ENCODE results near the gene RWDD4. TPM values are rescaled to one million over a fixed set of nuclear protein-coding genes. Genes with fewer than 3 reads are reported as not detected.

The RWDD4 gene
- total RNA-seq, 2 donors from 2014 or later: 24.4 to 27.6 TPM

GRCh38 chr4:183601381-183601780, 57.6 kb downstream of the RWDD4 start:
- Histone ChIP-seq H3K4me1 (replicated peaks) (no peaks in the 10 kb centered on the region), H3K36me3 (no peaks in the 10 kb centered on the region), H3K9me3 (no peaks in the 10 kb centered on the region), H3K27me3 (replicated peaks; ENCODE audit: insufficient read depth) (no peaks in the 10 kb centered on the region), H3K4me3 (no peak overlapping the region), H3K27ac (no peak overlapping the region)
- TF ChIP-seq, protein P1, sequence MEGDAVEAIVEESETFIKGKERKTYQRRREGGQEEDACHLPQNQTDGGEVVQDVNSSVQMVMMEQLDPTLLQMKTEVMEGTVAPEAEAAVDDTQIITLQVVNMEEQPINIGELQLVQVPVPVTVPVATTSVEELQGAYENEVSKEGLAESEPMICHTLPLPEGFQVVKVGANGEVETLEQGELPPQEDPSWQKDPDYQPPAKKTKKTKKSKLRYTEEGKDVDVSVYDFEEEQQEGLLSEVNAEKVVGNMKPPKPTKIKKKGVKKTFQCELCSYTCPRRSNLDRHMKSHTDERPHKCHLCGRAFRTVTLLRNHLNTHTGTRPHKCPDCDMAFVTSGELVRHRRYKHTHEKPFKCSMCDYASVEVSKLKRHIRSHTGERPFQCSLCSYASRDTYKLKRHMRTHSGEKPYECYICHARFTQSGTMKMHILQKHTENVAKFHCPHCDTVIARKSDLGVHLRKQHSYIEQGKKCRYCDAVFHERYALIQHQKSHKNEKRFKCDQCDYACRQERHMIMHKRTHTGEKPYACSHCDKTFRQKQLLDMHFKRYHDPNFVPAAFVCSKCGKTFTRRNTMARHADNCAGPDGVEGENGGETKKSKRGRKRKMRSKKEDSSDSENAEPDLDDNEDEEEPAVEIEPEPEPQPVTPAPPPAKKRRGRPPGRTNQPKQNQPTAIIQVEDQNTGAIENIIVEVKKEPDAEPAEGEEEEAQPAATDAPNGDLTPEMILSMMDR (IDR thresholded peaks at IDR 0.05): no peak
- TF ChIP-seq POLR2A (IDR thresholded peaks at IDR 0.05) (no peak), POLR2AphosphoS5 (IDR thresholded peaks at IDR 0.05) (no peak)
- no peak for DNase-seq (ENCODE audit: low spot score)
- 96% methylated on average over 1 of the region's 1 CpG for WGBS
- intact Hi-C loops (cut with DNase I): loop anchor here (10.0 kb wide), 1 partner anchor 127 kb away; no protein-coding TSS in a partner anchor

DNA sequence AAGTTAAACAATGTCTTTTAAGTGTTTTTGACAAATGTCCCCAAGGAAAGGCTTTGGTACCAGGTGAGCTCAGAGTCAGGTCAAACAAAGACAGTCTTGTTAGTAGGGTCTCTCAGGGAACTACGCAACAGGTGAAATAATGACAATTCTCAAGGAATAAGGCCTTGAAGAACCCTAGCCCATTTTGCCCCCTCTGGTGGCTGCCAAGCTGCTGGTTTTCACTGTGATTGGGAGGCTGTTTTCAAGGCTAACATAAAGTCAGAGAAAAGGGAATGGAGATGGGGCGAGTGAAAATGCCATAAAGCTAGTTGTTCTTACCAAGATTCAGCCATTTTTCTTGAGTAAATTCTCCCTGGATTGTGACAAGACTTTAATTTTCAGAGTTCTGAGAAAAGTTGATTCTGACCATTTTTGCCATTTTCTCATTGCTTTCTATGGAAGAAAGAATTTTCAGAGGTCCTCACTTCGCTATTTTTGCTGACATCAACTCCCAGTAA, 58.7 kb downstream of the RWDD4 start:
- Histone ChIP-seq H3K27me3 (replicated peaks; ENCODE audit: insufficient read depth) (no peaks in the 10 kb centered on the region), H3K36me3 (no peaks in the 10 kb centered on the region), H3K4me1 (replicated peaks) (no peaks in the 10 kb centered on the region), H3K4me3 (no peak overlapping the region), H3K9me3 (no peaks in the 10 kb centered on the region), H3K27ac (no peak overlapping the region)
- DNase-seq (ENCODE audit: low spot score): no peak
- TF ChIP-seq POLR2A (IDR thresholded peaks at IDR 0.05) (no peak), POLR2AphosphoS5 (IDR thresholded peaks at IDR 0.05) (no peak)
- TF ChIP-seq, protein P1 (IDR thresholded peaks at IDR 0.05): no peak
- WGBS: 96% methylated on average over 3 of the region's 3 CpGs
- intact Hi-C loops (cut with DNase I): loop anchor here (1.0 to 10.0 kb wide), 2 partner anchors 94 to 125 kb away; no protein-coding TSS in a partner anchor

GRCh38 chr4:183599690-183600089, 59.3 kb downstream of the RWDD4 start:
- TF ChIP-seq, protein P1 (IDR thresholded peaks at IDR 0.05): no peak
- no peak for TF ChIP-seq POLR2AphosphoS5 (IDR thresholded peaks at IDR 0.05)
- TF ChIP-seq POLR2A (IDR thresholded peaks at IDR 0.05): no peak
- no peaks in the 10 kb centered on the region for H3K27me3 ChIP-seq (replicated peaks; ENCODE audit: insufficient read depth)
- H3K9me3 ChIP-seq: no peaks in the 10 kb centered on the region
- no peak for DNase-seq (ENCODE audit: low spot score)
- no peak overlapping the region for H3K27ac ChIP-seq
- intact Hi-C loops (cut with DNase I): loop anchor here (1.0 to 10.0 kb wide), 2 partner anchors 93 to 125 kb away; no protein-coding TSS in a partner anchor
- no peaks in the 10 kb centered on the region for H3K36me3 ChIP-seq
- no peaks in the 10 kb centered on the region for H3K4me1 ChIP-seq (replicated peaks)
- H3K4me3 ChIP-seq: no peak overlapping the region

DNA sequence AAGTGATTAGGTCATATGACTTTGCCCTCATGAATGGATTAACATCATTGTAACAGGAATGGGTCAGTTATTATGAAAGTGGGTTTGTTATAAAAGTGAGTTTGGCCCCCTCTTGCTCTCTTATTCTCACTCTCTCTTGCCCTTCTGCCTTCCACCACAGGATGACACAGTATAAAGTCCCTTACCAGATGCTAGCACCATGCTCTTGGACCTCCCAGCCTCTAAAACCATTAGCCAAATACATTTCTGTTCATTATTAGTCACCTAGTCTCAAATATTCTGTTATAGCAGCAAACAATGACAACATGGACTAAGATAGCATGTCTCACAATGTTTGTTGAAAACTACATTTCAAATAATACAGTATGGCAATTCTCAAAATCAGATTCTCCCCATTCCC, 59.7 kb downstream of the RWDD4 start:
- intact Hi-C loops (cut with DNase I): no loop called here
- Histone ChIP-seq H3K9me3 (no peaks in the 10 kb centered on the region), H3K27me3 (replicated peaks; ENCODE audit: insufficient read depth) (no peaks in the 10 kb centered on the region), H3K4me1 (replicated peaks) (no peaks in the 10 kb centered on the region), H3K36me3 (no peaks in the 10 kb centered on the region), H3K4me3 (no peak overlapping the region), H3K27ac (no peak overlapping the region)
- no peak for DNase-seq (ENCODE audit: low spot score)
- TF ChIP-seq POLR2AphosphoS5 (IDR thresholded peaks at IDR 0.05) (no peak), POLR2A (IDR thresholded peaks at IDR 0.05) (no peak)
- TF ChIP-seq, protein P1 (IDR thresholded peaks at IDR 0.05): no peak

DNA sequence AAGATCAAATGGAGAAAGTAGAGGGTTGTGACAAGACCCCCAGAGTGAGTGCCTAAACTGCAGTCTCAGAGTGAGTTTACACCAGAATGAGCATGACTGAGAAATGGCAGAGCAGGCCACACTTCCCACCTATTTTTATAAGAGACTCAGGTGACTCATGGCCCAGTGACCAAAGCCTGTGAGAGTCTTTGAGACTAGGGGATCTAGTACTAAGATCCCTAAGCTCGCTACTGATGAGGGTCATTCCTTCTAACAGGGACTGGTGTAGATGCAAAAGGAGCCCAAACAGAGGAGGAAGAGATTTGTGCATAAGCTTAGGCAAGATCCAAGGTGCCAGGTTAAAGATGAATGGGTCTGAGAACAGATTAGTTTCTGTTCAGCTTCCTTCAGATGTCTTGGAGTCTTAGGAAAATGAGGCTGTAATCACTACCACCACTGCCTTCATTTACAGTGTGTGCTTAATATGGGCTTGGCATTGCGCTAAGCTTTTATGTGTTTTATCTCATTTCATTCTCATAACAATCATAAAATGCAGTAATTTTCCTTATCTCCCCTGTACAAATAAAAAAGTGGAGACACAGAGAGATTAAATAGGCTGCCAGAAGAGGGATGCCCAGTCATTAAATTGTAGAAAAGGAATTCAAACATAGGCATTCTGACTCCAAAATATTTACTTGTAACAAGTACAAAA, 62.8 kb downstream of the RWDD4 start:
- Histone ChIP-seq H3K4me1 (replicated peaks) (no peaks in the 10 kb centered on the region), H3K27me3 (replicated peaks; ENCODE audit: insufficient read depth) (no peaks in the 10 kb centered on the region), H3K27ac (no peak overlapping the region), H3K4me3 (no peak overlapping the region), H3K36me3 (no peaks in the 10 kb centered on the region), H3K9me3 (no peaks in the 10 kb centered on the region)
- WGBS: 37% methylated on average over 2 of the region's 2 CpGs
- DNase-seq (ENCODE audit: low spot score): no peak
- intact Hi-C loops (cut with DNase I): no loop called here
- TF ChIP-seq POLR2AphosphoS5 (IDR thresholded peaks at IDR 0.05): no peak
- TF ChIP-seq, protein P1 (IDR thresholded peaks at IDR 0.05): no peak
- TF ChIP-seq POLR2A (IDR thresholded peaks at IDR 0.05): no peak

Data from prostate gland (tissue), 2 donors.